Measurements from ENCODE around the gene CDYL. TPM values are rescaled to one million over a fixed set of nuclear protein-coding genes. Genes with fewer than 3 reads are reported as not detected.

The CDYL gene
- total and polyA plus RNA-seq, 8 donors = 3.4 to 15.3 (median 10.2) TPM

DNA sequence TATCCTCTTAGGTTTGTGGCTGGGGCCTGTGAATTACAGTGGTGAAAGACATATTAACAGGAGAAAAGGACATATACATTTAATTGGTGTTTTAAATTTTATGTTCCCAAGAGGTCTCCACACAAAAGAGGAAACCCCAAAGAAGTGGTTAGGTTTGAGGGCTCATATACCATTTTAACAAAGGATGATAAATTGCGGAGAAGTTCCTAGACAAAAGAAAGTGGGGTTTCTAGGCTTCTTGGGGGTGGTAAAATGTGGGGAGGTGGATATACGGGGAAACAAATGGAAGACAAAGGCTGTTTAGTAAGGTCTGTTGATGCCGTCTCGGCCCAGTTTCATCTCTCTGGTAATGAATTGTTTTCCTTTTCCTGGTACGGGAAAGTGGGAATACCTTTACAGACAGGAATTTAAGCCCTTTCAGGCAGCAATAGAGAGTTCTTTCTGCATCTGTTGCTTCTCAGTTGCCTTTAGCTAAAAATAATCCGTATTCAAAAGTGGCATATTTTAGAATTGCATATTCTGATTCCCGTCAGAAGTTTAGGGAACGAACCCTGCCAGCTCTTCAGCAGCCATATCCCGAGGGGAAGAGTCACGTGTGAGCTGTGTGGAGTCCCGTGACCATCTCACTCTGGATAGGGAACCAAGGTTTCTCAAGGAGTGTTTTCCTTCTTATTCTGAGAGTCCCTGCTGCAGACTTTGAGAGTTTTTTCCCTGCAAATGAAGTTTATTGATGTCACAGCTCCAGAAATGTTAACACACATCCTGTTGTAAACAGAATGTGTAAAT is 123.2 kb downstream of the CDYL start:
- Histone ChIP-seq H3K36me3 (no peaks in the 10 kb centered on the region), H3K4me1 (peaks cover 5 to 11% (median 5%) of the 10 kb centered on the region in 3 donors), H3K9me3 (no peaks in the 10 kb centered on the region), H3K27ac (no peak overlapping the region), H3K4me3 (no peak overlapping the region), H3K27me3 (no peaks in the 10 kb centered on the region)
- TF ChIP-seq, protein P1, sequence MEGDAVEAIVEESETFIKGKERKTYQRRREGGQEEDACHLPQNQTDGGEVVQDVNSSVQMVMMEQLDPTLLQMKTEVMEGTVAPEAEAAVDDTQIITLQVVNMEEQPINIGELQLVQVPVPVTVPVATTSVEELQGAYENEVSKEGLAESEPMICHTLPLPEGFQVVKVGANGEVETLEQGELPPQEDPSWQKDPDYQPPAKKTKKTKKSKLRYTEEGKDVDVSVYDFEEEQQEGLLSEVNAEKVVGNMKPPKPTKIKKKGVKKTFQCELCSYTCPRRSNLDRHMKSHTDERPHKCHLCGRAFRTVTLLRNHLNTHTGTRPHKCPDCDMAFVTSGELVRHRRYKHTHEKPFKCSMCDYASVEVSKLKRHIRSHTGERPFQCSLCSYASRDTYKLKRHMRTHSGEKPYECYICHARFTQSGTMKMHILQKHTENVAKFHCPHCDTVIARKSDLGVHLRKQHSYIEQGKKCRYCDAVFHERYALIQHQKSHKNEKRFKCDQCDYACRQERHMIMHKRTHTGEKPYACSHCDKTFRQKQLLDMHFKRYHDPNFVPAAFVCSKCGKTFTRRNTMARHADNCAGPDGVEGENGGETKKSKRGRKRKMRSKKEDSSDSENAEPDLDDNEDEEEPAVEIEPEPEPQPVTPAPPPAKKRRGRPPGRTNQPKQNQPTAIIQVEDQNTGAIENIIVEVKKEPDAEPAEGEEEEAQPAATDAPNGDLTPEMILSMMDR (IDR thresholded peaks at IDR 0.05) = no peak
- no peak for FAIRE-seq
- ATAC-seq = no peak
- DNase-seq = no peak
- 95 to 96% methylated on average over 11 of the region's 11 CpGs for WGBS, 2 donors
- intact Hi-C loops (cut with DNase I) = no loop called here

DNA sequence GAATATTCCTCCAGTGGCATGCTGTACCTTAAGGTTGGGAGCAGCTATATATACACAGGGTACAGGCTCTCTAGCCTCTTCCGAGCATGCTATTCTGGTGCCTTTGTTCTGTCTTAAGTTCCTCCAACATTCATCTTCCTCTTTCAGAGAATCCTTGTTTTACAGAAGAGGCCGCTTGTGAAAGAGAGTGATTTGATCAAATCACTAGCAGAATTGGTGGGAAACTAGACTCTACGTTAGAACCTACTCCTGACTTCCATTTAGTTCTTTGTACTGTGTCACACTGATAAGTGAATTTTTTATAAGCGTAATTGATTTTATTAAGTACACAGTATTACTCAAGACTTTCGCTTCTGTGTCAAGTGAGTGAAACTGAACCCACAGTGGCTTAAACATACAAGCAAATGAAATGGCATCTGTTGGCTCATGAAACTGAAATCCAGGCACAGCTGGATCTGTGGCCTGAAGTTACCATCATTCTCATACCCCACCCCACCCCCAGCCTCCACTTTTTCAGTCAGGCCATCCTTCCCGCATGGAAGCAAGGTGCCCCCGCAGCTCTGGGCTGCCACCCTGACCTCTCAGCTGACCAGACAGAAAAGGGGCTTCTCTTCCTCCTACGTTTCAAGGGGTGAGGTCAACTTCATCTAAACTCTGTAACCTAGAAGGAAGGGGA is 125.3 kb downstream of the CDYL start:
- H3K36me3 ChIP-seq = no peaks in the 10 kb centered on the region
- H3K4me3 ChIP-seq = no peak overlapping the region
- TF ChIP-seq, protein P1 (IDR thresholded peaks at IDR 0.05) = no peak
- H3K27me3 ChIP-seq = no peaks in the 10 kb centered on the region
- ATAC-seq = peak; percentile 77 to 85 (median 83)
- H3K9me3 ChIP-seq = no peaks in the 10 kb centered on the region
- FAIRE-seq = no peak
- peak overlapping the region in 2 of 4 donors; percentile 12 to 51 for H3K27ac ChIP-seq
- 55 to 56% methylated on average over 8 of the region's 8 CpGs for WGBS, 2 donors
- peak in 1 of 6 donors; percentile 7 for DNase-seq
- H3K4me1 ChIP-seq = peaks cover 5 to 16% (median 12%) of the 10 kb centered on the region in 3 donors
- intact Hi-C loops (cut with DNase I) = no loop called here

GRCh38 chr6:4902363-4902762 is 126.2 kb downstream of the CDYL start:
- Histone ChIP-seq H3K4me3 (no peak overlapping the region), H3K36me3 (no peaks in the 10 kb centered on the region), H3K9me3 (no peaks in the 10 kb centered on the region), H3K27me3 (no peaks in the 10 kb centered on the region), H3K4me1 (peaks cover 5 to 20% (median 18%) of the 10 kb centered on the region in 3 donors), H3K27ac (no peak overlapping the region)
- DNase-seq (no peak), ATAC-seq (peak in 1 of 4 donors; percentile 17), FAIRE-seq (no peak)
- intact Hi-C loops (cut with DNase I) = no loop called here
- WGBS, 2 donors = 76 to 88% methylated on average over 2 of the region's 2 CpGs
- TF ChIP-seq, protein P1 (IDR thresholded peaks at IDR 0.05) = no peak

- FAIRE-seq (no peak), ATAC-seq (no peak), DNase-seq (no peak)
- no peaks in the 10 kb centered on the region for H3K9me3 ChIP-seq
- no peak overlapping the region for H3K4me3 ChIP-seq
- no peaks in the 10 kb centered on the region for H3K36me3 ChIP-seq
- H3K27ac ChIP-seq = no peak overlapping the region
- peaks cover 5 to 20% (median 18%) of the 10 kb centered on the region in 3 donors for H3K4me1 ChIP-seq
- WGBS, 2 donors = 94 to 95% methylated on average over 9 of the region's 9 CpGs
- TF ChIP-seq, protein P1 (IDR thresholded peaks at IDR 0.05) = no peak
- no peaks in the 10 kb centered on the region for H3K27me3 ChIP-seq
- intact Hi-C loops (cut with DNase I) = no loop called here
Measured at GRCh38 chr6:4903121-4903520, 126.9 kb downstream of the CDYL start.
